Activated CD4-positive, alpha-beta T cell treated with anti-CD3 and anti-CD28 coated beads, Interleukin-10, Interleukin-2, amounts not matched to agents 100 ng/mL and 50 ng/mL, durations not matched to agents 16 hours and 8 hours (primary cell): ENCODE results near the gene RALB.

ENCODE experiments used
- DNase-seq: peaks from one replicate; pipeline ENCODE4 v3.0.0-alpha.2; 2020

Gene RALB, protein sequence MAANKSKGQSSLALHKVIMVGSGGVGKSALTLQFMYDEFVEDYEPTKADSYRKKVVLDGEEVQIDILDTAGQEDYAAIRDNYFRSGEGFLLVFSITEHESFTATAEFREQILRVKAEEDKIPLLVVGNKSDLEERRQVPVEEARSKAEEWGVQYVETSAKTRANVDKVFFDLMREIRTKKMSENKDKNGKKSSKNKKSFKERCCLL

DNA sequence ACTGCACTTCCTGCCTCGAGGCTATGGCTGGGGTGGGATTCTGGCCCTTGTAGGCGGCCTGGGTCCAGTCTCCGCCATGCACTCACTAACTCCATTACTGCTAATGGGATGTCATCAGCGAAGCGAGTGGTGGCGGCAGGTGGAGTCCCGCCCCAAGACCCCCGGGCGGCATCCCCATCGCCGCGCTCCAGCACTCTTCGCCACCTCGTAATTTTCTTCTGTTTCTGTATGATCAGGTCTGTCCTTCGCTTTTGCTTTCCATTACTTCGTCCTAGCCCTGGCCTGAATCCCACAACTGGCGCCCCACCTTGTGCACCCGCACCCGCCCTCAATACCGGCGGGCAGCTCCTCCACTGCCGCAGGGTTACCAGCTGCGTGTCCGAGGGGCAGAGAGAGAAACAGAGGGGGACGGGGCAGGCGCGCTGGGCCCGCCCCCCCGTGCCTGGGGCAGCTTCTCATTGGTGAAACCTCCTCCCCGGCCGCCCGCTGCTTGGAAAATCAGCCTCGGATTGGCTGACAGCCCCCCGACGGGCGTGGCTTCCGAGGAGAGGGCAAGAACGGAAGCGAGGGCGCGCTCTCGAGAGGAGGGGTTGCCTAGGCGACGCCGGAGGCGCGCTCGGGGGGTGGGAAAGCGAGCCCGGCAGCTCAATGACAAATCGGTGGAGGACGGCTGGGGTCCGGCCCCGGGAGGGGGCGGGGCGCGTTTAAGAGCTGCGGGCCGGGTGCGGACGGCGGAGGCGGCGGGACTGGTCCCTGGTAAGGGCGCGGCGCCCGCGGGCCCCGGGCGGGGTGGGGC is at the start of gene RALB:
RALB (plus strand) TSS at position 628 of the 796 bp plus-strand sequence. CDS start 25,813 bp downstream, outside the sequence.
- peak; percentile 100 for DNase-seq

DNA sequence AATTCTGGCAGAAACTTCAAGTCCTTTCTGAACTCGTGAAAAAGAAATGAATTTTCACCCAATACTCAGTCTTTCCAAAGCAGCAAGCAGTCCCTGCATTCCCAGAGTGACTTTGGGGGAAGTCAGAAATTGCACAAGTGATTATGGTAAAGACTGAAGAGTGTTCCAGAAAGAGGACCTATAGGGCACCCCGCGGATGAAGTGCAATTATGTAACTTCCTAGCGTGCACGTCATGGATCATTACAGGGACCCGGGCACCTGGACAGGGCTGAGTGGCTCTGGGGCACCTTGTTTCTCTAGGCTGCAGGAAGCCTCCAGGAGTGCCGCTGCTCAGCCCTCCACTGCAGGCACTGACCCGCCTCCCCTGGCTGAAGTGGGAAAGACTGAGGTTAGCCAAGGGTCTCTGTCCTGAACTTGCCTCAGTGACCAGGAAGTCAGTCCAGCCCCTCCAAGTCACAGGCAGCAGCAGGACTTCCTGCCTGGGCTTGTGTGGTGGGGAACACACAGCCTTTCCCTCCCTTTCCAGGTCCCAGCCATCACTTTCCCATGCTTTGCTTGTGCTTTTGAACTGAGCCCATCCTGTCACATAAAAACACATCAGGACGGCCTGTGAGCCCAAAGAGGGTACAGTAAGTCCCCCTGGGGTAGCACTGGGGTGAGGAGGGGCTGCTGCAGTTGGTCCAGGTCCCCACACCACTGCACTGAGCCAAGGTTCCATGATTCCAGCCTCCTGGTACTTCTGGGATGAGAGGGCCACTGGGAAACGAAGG is 49.2 kb upstream of the RALB start:
- DNase-seq, result no peak

DNA sequence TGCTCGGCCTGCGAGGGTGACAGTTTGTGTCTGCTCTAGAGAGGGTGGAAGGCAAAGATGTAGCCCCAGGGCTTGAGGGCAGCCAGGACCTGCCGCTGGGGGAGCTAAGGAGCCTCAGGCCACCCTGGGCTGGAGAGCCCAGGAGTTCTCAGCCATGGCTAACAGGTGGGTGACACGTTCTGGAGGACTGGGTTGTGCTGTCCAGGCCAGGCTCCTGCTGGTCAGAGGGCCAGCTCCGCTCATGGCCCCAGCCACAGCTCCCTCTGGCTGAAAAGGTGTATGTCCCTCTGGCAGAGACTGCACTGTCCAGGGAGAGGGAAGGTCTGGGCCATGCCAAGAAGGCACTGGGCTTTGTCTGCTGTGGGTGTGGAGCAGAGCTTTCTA is 48.6 kb upstream of the RALB start:
- DNase-seq, result no peak

DNA sequence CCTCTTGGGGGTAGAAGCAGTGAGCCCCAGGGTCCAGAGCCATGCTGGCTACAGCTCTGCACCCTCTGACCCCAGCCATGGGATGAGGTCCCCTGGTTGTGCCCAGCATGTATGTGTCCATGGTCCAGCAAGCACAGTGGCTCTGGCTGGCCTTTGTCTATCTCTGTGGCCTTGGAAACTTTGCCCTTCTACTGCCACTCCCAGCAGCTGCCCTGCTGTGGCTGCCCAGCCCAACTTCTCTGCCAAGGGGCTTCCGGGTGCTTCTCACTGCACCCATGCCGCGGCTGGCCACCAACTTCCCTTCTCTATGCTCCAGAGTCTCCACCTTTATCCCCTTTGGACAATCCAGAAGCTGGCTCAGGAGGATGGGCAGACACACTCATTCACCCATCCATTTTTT is 48.2 kb upstream of the RALB start:
- no peak for DNase-seq

DNA sequence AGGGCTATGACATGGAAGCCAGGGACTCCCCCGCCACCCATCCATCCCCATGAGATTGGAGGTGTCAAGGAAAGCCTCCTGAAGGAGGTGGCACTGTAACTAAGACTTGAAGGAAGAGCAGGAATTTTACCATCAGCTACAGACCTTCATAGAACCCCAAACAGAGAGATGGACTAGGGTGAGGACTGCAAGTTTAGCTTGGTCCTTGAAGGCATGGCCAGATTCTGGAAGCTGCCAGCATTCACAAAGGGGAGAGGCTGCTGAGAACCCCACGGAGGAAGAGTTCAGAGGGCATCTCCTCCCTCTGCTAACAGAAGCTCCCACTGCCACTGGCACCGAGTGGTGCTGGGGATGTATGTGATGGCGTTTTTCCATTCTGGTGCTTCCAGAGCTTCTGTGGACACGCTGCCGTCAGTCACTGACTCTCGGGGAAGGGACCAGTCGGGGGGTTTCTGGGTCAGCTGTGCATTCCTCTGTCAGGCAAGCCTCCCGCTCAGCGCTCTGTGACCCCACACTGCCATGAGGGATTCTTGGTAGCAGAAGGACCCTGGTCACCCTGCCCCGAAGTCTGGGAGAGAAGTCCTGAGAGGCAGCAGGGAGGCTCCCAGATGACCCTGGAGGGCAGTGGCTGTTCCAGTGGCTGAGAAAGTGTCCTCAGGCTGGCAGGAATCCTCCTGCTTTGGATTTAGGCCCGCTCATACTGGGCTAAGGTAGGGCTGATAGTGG is 47.5 kb upstream of the RALB start:
- no peak for DNase-seq

DNA sequence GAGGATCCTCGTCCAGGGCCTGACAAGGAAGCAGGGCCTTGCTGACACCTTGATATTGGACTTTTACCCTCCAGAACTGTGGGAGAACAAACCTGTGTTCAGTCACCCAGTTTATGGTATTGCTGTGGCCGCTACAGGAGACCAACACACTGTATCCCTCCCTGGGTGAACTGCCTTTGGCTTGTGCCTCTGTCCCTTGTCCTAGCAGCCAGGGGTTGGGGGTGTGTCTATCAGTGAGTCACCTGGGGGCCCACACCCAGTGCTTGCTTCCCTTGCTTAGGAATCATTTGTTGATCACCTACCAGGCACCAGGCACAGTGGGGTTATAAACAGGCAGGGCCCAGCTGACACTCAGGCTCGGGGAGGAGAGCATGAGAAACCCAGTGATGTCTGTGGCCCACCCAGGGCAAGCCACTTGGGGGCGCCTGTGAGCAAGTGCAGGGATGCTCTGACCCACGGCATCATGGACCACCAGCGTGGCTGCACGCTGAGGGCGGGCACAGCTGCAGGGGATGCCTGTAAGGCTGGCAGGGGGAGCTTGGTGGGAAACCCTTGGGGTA is 46.5 kb upstream of the RALB start:
- DNase-seq, result peak; percentile 54

DNA sequence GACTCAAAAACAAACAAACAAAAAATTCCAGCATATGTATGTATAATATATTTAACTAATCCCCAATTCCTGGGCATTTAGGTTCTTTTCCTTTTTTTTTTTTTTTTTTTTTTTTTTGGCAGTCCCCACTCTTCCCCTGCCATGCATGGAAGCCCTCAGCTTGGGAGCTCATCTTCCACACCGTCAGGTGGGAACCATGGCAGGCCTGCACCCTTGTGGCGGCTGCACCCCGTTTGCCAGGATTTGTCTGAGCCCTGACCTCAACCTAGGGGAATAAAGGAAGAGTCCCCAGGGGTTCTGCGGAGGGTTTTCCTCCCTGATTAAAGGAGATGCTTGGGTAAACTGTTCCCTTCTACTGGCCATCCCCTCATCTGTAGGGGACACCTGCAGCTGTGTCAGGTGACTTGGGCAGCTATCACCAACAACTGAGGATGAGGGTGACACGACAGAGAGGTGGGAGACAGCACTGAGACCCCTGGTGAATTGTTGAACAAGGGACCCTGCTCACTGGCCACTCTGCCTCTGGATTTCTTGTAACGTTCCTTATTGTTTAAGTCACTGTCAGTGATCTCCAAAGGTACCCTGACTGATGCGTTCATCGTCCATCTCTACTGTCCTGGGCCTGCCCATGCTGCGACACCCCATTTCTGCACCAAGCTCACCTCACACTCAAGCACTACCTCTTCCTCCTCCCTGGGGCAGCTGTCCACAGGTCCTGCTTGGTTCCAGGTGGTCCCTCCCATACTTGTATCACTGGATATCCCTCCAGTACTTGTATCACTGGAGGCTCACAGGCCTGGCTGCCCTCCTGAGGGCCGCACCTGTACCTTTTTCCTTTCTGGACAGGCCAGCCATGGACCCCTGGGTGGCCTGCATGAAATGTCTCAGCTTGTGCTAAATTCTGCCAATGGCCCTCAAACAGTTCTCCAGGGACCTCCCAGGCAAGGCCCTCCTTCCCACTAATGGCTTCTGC is 44.0 kb upstream of the RALB start:
- no peak for DNase-seq

DNA sequence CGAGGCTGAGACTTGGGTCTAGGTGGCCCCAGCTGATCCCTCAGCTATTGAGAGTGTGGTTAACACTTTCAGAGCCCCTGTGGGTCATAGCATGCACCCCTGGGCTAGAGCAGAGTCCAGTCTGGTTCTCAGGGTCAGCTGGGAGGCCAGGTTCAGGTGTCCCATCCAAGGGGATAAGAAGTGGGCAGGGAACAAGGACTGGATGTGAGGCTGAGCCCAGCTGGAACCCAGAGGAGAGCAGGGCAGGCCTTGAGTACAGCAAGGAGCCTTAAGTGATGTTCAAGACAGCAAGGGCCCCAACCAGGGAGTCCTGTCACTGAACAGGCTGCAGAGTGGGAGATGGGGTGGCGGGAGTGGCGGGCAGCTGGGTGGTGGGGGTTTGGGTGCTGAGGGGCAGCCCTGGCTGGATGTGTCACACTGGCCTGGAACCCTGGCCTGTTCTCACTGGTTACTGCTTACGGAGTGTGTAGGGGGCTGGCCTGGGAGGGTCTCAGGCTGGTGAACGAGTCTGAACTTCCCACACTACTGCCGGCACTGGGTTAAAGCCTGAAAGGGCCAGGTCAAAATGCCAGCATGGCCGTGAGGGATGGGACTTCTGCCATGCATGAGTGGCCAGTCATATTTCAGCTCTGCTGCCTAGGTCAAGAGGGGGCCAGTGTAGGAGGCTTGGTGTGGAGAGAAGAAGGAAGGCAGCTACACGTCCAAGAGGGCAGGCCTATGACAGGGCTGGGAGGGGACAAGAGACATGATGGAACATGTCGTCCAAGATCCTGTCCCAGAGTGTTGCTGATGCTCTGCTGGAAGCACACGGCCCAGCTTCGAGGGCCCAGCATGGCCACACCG is 43.0 kb upstream of the RALB start:
- no peak for DNase-seq

DNA sequence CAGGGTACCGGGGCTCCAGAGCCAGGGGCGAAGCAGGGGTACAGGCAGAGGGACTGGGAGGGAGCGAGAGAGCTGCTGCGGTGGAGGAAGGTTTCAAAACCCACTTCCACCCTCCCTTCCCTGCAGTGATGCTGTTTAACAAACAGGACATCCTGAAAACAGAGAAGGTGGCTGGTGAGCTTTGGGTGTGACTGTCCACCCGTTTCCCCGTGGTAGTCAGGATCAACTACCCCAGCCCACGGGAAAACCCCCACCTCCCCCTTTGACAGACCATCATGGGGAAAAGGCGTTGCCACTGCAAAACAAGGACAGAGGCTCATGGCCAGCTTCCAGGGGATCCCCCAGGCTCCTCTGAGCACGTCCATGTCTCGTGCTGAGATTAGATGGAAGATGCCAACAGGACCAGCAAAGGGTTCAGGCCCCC is 42.4 kb upstream of the RALB start:
- no peak for DNase-seq

DNA sequence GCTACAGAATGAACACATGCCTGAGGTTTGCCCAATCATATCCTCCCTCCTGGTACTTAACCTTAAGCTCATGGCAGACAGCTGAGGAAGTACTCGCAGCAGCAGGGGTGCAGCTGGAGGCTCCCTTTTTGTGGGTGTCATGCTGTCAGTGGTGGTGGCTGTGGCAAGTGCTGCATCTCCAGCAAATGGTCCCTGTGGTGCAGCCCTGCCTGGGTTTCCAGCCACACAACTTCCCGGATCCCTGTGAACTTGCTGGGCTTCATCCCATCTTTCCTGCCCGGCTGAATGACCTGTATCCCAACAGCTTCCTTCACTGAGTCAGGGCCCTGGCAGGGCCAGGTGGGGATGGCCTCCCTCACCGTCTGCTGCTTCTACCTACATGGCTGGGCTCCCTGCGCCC is 34.5 kb upstream of the RALB start:
- DNase-seq, result no peak

DNA sequence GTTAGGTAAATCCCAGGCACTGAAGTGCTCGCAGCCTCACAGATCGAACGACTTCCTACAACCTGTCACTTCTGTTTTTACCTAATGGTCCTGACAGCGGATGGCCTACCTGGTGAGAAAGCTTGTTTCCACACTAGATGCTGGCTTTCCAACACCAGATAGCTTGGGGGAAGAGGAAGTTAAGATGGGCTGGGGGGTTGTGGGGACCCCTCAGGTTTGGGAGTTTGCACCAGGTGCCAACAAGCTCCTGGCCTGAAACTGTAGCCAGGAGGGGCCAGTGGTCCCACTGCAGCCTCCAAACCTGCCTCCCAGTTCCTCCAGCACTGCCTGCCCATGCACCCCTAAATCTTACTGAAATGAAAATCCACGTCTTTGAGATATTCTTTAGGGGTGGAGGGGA is 33.4 kb upstream of the RALB start:
- no peak for DNase-seq

DNA sequence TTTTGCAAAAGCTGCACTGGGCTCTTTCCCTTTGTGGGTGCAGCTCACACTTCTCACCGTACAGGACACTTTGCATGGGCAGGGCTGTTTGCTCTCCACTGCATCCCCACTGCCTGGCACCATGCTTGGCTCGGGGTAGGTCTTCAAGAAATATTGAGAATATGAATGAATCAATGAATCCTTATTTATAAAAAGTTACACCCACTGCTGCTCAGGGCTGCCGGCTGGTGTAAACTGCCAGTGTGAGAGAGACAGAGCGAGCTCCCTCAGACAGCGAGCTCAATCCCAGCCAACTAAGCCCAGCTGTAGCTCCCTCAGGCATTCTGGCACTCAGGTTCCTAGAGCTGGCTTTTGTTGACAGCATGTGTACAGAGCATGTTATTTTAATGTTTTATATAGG is 32.9 kb upstream of the RALB start:
- DNase-seq, result no peak

DNA sequence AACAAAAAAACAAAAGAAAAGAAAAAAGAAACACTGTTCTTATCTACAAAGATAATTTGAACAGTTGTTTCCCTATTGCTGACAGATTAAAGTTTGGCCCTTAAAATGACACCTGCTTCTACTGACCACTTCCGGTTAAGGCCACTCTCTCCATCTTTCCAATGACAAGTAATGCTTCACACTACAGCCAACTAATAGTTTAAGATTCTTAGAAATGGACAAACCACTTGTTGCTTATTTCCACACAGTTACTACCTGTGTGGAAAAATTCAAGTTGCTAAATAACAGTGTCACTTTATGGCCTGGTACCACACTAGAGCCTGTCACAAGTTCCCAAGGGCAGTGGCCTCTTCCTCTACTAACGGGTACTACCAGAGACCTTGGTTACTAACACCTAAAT is 31.9 kb upstream of the RALB start:
- no peak for DNase-seq

DNA sequence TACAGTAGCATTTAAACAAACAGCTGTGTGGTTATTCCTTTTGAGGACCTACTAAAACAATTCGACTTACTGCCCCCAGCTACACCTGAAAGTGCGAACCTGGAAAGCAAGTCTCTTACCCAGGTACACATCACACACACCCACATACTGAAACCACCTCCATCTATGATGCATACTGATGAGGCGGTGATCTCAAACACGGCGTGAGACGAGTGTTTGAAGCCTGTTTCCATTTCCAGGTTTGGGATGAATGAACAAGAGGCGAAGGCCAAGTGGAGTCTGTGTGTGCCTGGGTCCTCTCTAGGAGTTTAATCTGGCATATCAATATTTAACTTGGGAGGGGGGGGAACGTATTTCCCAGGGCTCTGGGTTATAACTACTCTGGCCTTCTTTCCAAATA is 31.0 kb upstream of the RALB start:
- no peak for DNase-seq

DNA sequence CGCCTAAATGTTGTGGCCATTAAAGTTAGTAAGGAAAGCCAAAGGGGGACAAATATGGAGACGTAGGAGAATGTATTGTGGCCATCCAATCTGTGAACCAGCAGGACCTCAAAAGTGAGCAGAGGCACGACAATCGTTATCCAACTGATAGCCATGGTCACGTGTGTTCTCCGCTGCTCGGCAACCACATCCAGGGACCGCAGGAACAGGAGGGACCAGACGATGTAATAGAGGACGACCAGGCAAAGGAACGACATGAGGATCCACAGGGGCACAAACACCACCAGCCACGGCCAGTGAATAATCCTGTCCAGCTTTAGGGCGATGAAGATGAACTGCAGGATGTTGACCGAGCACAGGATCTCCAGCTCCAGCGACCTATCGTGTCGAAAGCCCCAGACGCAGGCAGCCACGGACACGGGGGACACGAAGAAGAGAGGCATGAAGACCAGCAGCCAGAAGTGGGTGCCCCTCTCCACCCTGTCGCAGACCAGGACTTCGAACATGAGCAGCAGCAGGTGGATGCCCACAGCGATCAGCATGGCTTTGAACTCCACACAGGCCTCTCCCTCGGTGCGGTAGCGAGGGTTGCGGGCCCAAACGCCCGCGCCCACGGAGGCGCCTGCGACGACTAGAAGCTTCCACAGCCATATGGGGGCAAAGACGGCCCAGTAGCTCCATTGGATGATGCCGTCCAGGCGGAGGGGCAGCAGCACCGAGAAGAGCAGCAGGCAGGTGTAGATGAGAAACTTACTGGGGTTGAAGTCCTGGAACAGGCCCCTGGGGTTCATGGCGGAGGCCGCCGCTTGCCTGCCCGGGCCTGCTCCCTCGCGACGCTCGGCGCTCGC is 30.2 kb upstream of the RALB start:
- DNase-seq, result no peak

DNA sequence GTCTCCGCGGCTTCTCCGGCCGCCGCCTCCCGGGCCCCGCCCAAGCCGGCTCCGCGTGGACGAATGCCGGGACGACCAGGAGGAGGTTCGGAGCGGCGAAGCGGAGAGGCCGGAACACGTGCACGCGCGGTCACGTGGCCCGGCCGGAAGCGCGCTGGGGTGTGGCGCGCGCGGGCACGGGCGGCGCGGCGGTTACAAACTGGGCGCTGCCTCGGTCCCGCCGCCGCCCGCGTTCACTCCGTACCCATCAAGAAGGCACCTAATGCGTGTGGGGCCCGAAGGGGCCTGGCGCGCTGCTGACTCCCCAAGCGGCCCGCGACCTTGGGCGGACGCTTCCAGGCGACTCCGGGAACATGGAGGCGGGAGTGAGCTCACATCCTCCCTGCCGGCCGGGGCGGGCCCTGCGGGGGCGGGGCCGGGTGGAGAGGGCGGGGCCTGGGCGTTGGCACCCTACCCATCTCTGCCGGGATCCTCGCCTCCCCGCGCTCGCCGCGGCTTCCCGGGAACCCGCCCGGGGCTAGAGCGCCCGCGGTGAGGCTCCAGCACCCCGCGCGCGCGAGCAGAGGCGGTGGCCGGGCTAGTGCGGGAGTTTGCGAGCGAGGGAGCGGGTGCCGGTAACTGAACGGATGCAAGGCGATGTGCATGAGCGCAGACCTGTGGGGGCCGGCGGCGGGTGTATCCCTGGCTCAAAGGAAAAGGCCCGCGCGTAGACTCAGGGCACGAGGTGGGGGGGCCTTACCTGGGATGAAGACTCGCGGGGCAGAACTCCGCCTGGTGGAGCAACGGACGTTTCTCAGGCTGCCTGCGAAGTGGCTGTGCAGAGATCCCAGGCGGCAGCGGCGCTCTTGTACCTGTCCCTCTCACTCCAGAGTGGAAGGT is 29.4 kb upstream of the RALB start, which contains the start of gene TMEM185B:
TMEM185B (minus strand) TSS at position 367 of the 879 bp plus-strand sequence. CDS start 424 bp downstream, outside the sequence.
- peak; percentile 96 for DNase-seq

DNA sequence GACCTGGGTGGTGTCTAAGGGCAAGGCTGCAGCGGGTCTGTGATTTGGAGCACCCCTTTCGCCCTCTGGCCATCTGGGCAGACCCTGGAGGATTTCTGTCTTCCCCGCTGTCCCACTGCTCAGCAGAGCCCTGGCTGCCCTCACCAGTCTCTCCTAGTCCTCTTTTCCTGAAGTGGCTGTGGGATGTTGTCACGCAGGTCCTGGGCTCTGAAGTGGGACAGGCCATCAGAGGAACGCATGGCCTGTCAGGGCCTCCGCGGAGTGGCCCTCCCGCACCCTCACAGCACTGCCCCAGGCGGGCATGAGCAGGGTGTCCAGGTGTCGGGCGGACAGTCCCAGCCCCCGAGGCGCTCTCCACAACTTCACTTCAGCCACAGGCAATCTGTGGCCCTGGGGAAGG is 28.4 kb upstream of the RALB start:
- DNase-seq, result no peak

DNA sequence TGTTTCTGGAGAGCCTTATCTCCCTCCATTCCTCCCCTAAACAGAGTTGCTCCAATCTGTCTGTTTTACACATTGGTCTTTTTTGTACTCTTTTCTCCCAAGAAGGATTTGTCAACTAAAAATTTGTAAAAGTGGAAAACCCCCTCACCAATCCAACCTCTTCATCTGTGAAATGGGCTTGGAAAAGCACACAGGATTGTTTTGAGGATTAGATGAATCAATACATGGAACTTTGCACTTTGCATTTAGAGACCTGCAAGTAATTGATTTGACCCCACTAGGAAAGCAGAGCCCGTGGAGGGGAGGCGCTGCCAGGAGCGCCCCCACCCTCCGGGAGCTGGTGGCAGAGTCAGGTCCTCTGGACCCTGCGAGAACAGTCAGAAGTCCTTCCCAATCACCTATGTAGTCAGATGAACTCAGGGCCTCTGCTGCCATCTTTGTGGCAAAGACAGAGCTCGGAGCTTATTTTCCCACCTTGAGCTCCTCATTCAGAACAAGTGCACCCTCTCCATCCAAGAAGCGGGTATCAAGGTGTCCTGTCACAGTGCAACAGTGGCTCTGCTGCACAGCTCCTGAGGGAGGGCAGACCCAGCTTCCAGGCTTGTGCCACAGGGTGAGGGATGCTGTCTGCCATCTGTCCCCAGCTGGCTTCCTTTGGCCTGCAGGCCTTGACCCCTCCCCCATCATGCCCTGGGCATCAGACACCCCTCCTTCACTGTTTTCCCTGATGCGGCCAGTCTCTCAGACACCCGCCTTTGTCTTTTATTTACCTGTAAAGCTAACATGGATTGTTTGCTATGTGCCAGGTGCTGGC is 27.7 kb upstream of the RALB start:
- no peak for DNase-seq
